HL-60 (cell line): ENCODE results near the gene NOL8.

Source experiments
- DNase-seq, 2 experiments: peaks; one replicate each; pipeline ENCODE4 v3.0.0-alpha.2; 2010 to 2020; ENCODE audit warnings: low read depth in 1 of 2, low spot score in 1 of 2
- H3K27ac ChIP-seq: fragments of 250-450 bp; sonication (Bioruptor Pico); replicated peaks from 2 replicates; pipeline ENCODE4 v1.5.1; 2020; ENCODE audit warnings: mild to moderate bottlenecking, moderate library complexity
- H3K27me3 ChIP-seq: fragments of 250-450 bp; sonication (Bioruptor Pico); 2 replicates; pipeline ENCODE4 v1.5.1; 2021; ENCODE audit warnings: mild to moderate bottlenecking, moderate library complexity; ENCODE audit not compliant: insufficient read depth, poor library complexity, severe bottlenecking
- H3K4me3 ChIP-seq: replicated peaks from 2 replicates; pipeline ENCODE4 v1.5.1; 2011; ENCODE audit warnings: mild to moderate bottlenecking, control low read depth, low read length; ENCODE audit not compliant: insufficient read depth
- GABPA ChIP-seq: IDR thresholded peaks from 2 replicates; pipeline ENCODE4 v1.6.1; 2012; ENCODE audit warnings: low read depth
- POLR2AphosphoS5 ChIP-seq: IDR thresholded peaks from 2 replicates; pipeline ENCODE4 v1.6.1; 2012; ENCODE audit warnings: low read depth
- SPI1 ChIP-seq: IDR thresholded peaks from 2 replicates; pipeline ENCODE4 v1.6.1; 2012; ENCODE audit warnings: low read depth, mild to moderate bottlenecking, borderline replicate concordance
- TF ChIP-seq, protein P1 (sequence below): IDR thresholded peaks from one replicate; pipeline ENCODE4 v1.5.1; 2011; ENCODE audit warnings: low read length, control low read depth, inconsistent platforms; ENCODE audit not compliant: insufficient read depth
- TF ChIP-seq, protein P2 (sequence below): IDR thresholded peaks from 2 replicates; pipeline ENCODE4 v1.6.1; 2012; ENCODE audit warnings: low read depth; ENCODE audit not compliant: insufficient replicate concordance

NOL8 gene

DNA sequence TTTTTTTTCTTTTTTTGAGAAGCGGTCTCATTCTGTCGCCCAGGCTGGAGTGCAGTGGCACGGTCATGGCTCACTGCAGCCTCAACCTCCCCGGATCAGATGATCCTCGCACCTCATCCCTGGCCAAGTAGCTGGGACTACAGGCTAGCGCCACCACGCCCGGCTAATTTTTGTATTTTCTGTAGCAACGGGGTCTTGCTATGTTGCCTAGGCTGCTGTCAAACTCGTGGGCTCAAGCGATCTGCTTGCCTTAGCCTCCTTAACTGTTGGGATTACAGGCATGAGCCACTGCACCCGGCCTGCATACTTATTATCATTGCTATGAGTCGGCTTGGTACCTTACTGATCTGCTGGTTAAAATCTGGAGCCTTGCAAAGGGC, 30.9 kb downstream of the NOL8 start:
- TF ChIP-seq POLR2AphosphoS5, result no peak; the same call in 1 of the 2 replicates
- peak overlapping the region; percentile 89 for H3K27ac ChIP-seq
- peak in 1 of 2 experiments; percentile 28 for DNase-seq
- H3K4me3 ChIP-seq, result peak overlapping the region; percentile 70
- no peaks in the 10 kb centered on the region for H3K27me3 ChIP-seq

DNA sequence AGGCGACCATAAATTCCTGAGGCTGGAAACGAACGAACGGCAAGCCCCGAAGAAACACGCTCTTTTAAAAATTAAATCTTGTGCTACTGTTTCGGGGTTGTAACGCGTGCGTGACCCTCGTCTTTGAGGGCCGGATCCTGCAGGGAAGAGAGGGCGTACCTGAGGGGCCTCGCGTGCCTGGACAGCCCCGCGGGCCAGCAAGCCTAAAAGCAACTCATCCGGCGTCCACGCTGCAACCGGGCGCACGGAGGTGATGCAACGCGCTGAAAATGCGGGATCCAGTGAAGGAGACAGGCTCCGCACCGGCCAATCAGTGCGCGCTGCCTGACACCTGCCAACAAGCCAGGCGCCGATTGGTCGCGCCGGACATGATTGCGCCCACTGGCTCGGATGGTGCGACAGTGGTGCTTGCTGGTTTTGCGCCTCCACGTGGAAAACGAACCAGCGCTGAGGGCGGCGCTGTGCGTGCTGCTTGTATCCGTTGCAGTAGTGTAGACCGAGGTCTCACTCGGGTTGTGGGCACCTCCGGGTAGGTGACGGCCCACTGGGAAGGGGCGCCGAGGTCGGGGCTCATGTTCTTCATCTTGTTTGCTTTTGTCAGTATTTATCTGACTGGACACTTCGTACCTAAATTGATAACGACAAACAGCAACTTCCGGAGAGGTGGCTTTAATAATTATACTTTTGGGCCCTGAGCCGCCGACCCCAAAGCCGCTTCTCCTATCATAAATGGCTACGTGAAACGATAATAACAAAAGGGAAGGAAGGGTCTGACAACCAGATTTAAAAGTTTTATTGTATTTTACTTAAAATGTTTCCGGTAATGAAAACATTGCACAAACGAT, 31.5 kb downstream of the NOL8 start, which contains the start of gene IARS1:
TSS of gene IARS1 (minus strand) at position 246 of the 845 bp plus-strand sequence. CDS start 4,278 bp downstream, outside the sequence.
- H3K4me3 ChIP-seq, result peak within 1 kb of the TSS; percentile 70

DNA sequence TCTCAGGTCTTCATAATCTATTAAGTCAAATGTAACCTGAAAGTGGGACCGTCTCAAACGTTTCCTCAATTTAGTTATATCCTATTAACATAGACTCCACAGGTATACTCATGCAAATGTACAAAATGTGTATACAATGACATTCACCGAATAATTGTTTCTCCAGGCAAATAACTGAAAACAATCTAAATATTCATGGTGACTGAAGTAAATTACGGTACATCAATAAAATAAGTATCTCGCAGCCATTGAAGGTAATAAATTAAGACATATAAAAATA, 32.1 kb downstream of the NOL8 start:
- peak overlapping the region; percentile 89 for H3K27ac ChIP-seq
- TF ChIP-seq POLR2AphosphoS5 (no peak), SPI1 (no peak), GABPA (no peak)
- TF ChIP-seq, protein P1, sequence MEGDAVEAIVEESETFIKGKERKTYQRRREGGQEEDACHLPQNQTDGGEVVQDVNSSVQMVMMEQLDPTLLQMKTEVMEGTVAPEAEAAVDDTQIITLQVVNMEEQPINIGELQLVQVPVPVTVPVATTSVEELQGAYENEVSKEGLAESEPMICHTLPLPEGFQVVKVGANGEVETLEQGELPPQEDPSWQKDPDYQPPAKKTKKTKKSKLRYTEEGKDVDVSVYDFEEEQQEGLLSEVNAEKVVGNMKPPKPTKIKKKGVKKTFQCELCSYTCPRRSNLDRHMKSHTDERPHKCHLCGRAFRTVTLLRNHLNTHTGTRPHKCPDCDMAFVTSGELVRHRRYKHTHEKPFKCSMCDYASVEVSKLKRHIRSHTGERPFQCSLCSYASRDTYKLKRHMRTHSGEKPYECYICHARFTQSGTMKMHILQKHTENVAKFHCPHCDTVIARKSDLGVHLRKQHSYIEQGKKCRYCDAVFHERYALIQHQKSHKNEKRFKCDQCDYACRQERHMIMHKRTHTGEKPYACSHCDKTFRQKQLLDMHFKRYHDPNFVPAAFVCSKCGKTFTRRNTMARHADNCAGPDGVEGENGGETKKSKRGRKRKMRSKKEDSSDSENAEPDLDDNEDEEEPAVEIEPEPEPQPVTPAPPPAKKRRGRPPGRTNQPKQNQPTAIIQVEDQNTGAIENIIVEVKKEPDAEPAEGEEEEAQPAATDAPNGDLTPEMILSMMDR, result no peak
- TF ChIP-seq, protein P2, sequence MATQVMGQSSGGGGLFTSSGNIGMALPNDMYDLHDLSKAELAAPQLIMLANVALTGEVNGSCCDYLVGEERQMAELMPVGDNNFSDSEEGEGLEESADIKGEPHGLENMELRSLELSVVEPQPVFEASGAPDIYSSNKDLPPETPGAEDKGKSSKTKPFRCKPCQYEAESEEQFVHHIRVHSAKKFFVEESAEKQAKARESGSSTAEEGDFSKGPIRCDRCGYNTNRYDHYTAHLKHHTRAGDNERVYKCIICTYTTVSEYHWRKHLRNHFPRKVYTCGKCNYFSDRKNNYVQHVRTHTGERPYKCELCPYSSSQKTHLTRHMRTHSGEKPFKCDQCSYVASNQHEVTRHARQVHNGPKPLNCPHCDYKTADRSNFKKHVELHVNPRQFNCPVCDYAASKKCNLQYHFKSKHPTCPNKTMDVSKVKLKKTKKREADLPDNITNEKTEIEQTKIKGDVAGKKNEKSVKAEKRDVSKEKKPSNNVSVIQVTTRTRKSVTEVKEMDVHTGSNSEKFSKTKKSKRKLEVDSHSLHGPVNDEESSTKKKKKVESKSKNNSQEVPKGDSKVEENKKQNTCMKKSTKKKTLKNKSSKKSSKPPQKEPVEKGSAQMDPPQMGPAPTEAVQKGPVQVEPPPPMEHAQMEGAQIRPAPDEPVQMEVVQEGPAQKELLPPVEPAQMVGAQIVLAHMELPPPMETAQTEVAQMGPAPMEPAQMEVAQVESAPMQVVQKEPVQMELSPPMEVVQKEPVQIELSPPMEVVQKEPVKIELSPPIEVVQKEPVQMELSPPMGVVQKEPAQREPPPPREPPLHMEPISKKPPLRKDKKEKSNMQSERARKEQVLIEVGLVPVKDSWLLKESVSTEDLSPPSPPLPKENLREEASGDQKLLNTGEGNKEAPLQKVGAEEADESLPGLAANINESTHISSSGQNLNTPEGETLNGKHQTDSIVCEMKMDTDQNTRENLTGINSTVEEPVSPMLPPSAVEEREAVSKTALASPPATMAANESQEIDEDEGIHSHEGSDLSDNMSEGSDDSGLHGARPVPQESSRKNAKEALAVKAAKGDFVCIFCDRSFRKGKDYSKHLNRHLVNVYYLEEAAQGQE, result no peak
- peak overlapping the region; percentile 70 for H3K4me3 ChIP-seq
- no peak for DNase-seq
- H3K27me3 ChIP-seq, result no peaks in the 10 kb centered on the region

More for the DNA sequence above, 31.5 kb downstream of the NOL8 start, which contains the start of gene IARS1:
- H3K27me3 ChIP-seq, result no peaks in the 10 kb centered on the region
- TF ChIP-seq, protein P1, result no peak
- peak; percentile 95 for TF ChIP-seq POLR2AphosphoS5
- no peak for TF ChIP-seq GABPA
- TF ChIP-seq SPI1, result no peak
- TF ChIP-seq, protein P2, result peak; percentile 54
- DNase-seq, result peak; percentile 99
- H3K27ac ChIP-seq, result peak within 1 kb of the TSS; percentile 89

DNA sequence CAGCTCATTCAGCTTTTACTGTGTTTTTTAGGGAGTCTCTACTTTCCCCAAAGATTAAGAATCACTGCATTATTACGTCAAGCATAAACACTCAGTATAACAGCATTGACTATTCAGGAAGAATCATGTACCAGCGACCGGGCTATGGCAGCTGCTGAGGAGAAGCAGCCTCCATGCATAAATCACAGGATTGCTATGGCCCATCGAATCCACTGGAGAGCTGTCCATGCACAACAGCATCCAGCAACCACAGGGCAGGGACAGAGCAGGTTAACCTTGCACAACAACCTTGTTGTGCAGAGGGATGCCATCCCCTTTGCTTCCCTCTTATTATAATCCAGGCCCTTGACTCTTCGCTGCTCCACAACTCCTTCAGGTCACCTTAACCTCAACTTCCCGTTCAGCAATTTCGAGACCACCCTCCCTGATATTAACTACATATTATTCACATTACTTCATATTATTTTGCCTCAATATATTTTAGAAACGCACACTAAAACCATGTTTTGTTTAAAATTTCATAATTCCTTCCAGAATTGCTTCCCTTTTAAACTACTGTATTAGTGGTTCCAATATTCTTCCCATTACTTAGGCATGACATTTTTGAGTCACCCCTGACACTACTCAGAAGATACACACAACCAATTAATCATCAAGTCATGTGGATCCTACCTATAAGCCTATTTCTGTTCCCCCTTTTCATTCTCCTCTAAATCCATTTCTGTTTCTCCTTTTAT, 32.6 kb downstream of the NOL8 start:
- H3K27me3 ChIP-seq, result no peaks in the 10 kb centered on the region
- no peak for TF ChIP-seq SPI1
- TF ChIP-seq, protein P2, result no peak
- TF ChIP-seq GABPA, result no peak
- TF ChIP-seq POLR2AphosphoS5, result no peak
- TF ChIP-seq, protein P1, result no peak
- peak overlapping the region; percentile 70 for H3K4me3 ChIP-seq
- peak in 1 of 2 experiments; percentile 12 for DNase-seq
- peak overlapping the region; percentile 89 for H3K27ac ChIP-seq
